Activated naive CD8-positive, alpha-beta T cell treated with anti-CD3 and anti-CD28 coated beads for 36 hours (primary cell): ENCODE results near the gene VENTX. TPM values are rescaled to one million over a fixed set of nuclear protein-coding genes. Genes with fewer than 3 reads are reported as not detected.
A peak's percentile ranks its signal among the peaks of the same experiment; 100 is the strongest.

Experiments used
- DNase-seq: peaks from one replicate; pipeline ENCODE4 v3.0.0; 2021
- H3K27ac Mint-ChIP-seq: one replicate; pipeline ENCODE4 v1.8.0; 2022; ENCODE audit warnings: mild to moderate bottlenecking, moderate library complexity, mixed read lengths
- H3K27me3 Mint-ChIP-seq: one replicate; pipeline ENCODE4 v1.8.0; 2022; ENCODE audit warnings: mild to moderate bottlenecking, mixed read lengths
- H3K36me3 Mint-ChIP-seq: one replicate; pipeline ENCODE4 v1.8.0; 2021; ENCODE audit warnings: mild to moderate bottlenecking, mixed read lengths
- H3K4me1 Mint-ChIP-seq: one replicate; pipeline ENCODE4 v1.8.0; 2021; ENCODE audit warnings: mixed read lengths
- H3K4me3 Mint-ChIP-seq: one replicate; pipeline ENCODE4 v1.8.0; 2022; ENCODE audit warnings: mild to moderate bottlenecking, moderate library complexity, mixed read lengths
- H3K9me3 Mint-ChIP-seq: one replicate; pipeline ENCODE4 v1.8.0; 2022; ENCODE audit warnings: mixed read lengths
- total RNA-seq, 2 experiments: library from RNA; stranded (reverse); gene quantifications; one replicate each; pipeline ENCODE4 v1.2.3, GENCODE V29; 2021

The VENTX gene
- total RNA-seq, 2 experiments from 2014 or later: not detected

DNA sequence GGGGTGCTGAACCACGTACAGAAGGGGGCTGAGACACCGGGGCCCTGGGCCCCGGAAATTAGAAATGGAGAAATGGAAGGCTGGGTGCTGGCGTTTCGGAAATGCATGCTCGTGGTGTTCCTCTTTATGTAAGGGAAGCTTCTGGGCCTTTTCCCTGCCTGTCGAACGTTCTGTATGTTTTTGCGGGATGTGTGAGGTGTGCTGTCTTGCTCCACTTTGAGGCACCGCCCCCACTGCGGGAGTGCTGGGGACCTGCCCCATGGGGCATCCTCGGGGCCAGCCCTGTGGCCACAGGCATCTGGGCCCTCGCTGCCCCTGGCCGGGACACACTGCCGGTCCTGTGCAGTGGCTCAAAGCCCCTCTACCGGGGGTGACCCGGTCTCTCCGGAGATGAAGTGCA, 1.7 kb upstream of the VENTX start:
- Mint-ChIP-seq H3K27me3 (peaks cover 86% of the 10 kb centered on the region), H3K9me3 (no peaks in the 10 kb centered on the region), H3K4me1 (peaks cover 10% of the 10 kb centered on the region), H3K4me3 (peak overlapping the region; percentile 32), H3K27ac (no peak overlapping the region), H3K36me3 (no peaks in the 10 kb centered on the region)
- no peak for DNase-seq

DNA sequence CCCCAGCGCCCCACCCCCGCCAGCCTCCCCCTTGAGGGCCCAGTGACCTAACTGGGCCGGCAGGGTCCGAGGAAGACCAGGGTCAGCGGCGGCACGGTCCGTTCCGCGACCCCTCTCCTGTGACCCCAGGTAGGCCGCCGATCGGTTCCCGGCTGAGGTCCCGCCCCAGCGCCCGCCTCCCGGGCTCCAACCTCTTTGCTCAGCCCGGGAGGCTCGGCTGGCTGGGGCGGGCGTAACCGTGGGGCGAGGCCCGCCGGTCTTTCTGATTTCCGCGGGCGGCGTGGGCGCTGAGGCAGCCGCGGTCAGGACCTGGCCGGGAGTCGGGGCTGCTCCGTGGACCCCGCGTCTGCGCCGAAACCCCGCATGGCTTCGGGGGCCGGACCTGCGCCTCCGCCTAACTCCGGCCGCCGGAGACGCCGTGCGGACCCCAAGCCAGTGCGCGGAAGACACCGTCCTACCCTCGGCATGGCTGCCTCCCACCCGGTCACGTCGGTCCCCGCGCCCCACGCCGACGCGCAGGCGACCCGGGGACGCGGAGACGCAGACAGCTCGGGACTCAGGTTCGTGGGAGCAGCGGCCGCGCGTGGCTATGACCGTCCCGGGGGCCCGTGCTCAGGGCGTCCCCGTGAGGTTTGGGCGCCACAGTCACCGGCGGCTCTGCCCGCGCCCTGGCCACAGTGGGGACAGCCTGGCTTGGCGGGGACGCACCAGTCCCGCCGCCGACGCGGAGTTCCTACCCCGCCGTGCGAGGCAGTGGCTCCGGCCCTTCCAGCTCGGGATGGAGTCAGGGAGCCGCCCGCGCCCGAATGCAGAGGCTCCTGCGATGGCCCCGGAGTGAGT, 1.0 kb upstream of the VENTX start:
- Mint-ChIP-seq H3K27me3 (peaks cover 84% of the 10 kb centered on the region), H3K9me3 (no peaks in the 10 kb centered on the region), H3K27ac (no peak overlapping the region), H3K36me3 (no peaks in the 10 kb centered on the region), H3K4me1 (peaks cover 12% of the 10 kb centered on the region), H3K4me3 (no peak overlapping the region)
- DNase-seq: no peak

DNA sequence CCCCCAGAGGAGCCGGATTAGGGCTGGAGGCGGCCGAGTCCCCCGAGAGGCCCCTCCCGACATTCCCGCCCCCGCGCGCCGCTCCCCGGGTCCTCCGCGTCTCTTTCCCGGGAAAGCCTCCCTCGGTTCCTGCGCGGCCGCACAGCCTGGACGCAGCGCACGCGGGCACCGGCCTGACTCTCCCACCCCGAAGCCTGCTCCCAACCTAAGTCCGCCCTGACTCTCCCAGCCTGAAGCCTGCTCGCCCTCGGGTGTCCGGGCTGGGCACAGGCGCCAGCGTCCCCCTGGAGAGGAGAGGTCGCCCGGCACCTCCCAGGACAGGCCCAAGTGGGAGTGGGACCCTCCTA, 441 bp upstream of the VENTX start:
- H3K27me3 Mint-ChIP-seq: peaks cover 81% of the 10 kb centered on the region
- no peak for DNase-seq
- no peaks in the 10 kb centered on the region for H3K9me3 Mint-ChIP-seq
- peaks cover 15% of the 10 kb centered on the region for H3K4me1 Mint-ChIP-seq
- H3K27ac Mint-ChIP-seq: no peak overlapping the region
- no peak overlapping the region for H3K4me3 Mint-ChIP-seq
- no peaks in the 10 kb centered on the region for H3K36me3 Mint-ChIP-seq

DNA sequence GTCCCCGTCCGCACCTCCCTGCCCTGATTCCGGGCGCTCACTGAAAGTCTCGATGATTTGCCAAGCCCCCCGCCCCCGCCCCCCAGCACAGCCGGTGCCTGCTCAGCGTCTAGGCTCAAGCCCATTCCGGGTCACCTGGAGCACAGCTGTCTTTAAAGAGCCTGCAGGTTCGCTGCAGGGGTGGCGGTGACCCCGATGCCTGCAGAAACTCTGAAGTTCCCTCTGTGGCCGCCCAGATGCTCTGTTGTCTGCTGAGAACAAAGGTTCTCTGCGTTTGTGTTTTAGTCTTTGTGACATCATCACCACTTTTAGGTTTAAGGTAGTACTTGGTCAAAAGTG, 780 bp downstream of the VENTX start:
- DNase-seq: no peak
- Mint-ChIP-seq H3K27ac (no peak overlapping the region), H3K27me3 (peaks cover 77% of the 10 kb centered on the region), H3K4me3 (no peak overlapping the region), H3K4me1 (peaks cover 18% of the 10 kb centered on the region), H3K9me3 (no peaks in the 10 kb centered on the region), H3K36me3 (no peaks in the 10 kb centered on the region)

DNA sequence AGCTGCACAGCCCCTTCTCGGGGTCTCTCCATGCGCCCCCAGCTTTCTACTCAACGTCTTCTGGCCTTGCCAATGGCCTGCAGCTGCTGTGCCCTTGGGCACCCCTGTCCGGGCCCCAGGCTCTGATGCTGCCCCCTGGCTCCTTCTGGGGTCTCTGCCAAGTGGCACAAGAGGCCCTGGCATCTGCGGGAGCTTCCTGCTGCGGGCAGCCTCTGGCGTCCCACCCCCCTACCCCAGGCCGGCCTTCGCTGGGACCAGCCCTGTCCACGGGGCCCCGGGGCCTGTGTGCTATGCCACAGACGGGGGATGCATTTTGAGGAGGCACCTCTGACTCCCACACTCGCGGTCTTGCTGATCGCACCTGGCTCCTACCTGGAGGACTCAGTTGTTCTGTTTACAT, 2.3 kb downstream of the VENTX start:
- H3K36me3 Mint-ChIP-seq: no peaks in the 10 kb centered on the region
- H3K27ac Mint-ChIP-seq: no peak overlapping the region
- no peak for DNase-seq
- no peak overlapping the region for H3K4me3 Mint-ChIP-seq
- H3K9me3 Mint-ChIP-seq: no peaks in the 10 kb centered on the region
- H3K27me3 Mint-ChIP-seq: peaks cover 64% of the 10 kb centered on the region
- peaks cover 16% of the 10 kb centered on the region for H3K4me1 Mint-ChIP-seq

DNA sequence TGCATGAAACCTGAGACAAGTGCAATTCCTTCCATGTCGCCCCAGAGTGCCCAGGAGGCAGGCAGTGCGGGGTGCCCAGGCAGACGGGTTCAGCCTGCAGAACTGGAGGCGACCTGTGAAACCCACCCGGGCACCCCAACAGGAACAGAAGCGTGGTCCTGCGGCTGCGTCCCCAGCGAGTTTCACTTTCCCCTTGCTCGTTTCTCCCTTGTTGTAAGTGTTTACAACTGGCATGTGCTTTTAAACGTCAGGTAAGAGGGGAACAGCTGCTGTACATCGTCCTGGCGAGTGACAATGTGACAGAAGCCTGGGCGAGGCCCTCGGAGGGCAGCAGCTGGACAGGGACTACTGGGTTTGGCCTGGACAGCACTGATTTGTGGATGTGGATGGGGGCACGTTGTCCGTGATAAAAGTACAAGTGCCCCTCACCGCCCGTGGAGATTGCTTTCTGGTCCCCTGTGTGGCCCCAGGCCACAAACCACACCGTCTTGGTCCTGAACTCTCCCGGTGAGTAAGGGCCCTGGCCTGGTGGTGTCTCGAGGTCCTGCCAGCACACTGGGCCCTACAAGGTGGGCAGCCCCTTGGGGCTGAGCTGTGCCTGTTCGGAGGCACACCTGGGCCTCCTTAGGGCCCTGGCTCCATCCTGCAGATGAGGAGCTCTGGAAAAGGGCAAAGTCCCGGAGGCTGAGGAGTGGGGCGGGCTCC, 4.0 kb downstream of the VENTX start:
- H3K27me3 Mint-ChIP-seq: peaks cover 55% of the 10 kb centered on the region
- no peak for DNase-seq
- H3K4me1 Mint-ChIP-seq: peaks cover 13% of the 10 kb centered on the region
- H3K36me3 Mint-ChIP-seq: no peaks in the 10 kb centered on the region
- H3K4me3 Mint-ChIP-seq: peak overlapping the region; percentile 47
- no peak overlapping the region for H3K27ac Mint-ChIP-seq
- no peaks in the 10 kb centered on the region for H3K9me3 Mint-ChIP-seq

DNA sequence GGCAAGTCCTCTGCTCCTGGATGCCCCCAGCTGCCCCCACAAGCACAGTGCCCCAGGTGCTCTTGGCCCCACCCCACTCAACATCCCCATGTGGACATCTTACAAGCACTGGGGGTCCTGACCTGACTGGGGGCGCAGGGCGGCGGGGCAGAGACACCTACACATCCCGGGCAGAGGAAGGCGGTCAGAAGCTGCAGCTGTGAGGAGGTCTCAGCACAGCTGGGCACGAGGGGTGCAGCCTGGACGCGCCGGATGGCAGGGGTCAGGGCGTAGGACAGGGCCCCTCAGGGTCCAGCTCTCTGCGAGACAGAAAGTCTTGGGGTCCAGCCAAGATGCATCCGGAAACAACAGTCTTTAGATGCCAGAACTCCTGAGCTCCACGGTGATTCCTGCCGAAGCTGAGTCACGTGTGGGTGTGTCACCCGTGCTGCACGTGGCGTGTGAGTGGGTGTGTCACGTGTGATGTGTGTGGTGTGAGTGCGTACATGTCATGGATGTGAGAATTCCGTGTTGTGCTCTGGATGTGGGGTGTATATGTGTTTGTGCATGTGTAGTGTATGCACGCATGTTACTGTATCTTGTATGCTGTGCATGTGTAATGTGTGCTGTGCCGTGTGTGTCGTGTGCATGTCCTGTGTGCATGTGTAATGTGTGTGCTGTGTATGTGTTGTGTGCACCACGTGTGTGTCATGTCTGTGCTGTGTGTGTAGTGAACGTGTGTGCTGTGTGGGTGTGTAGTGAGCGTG, 5.1 kb downstream of the VENTX start:
- no peak for DNase-seq
- peaks cover 13% of the 10 kb centered on the region for H3K4me1 Mint-ChIP-seq
- H3K36me3 Mint-ChIP-seq: no peaks in the 10 kb centered on the region
- H3K27me3 Mint-ChIP-seq: peaks cover 54% of the 10 kb centered on the region
- no peaks in the 10 kb centered on the region for H3K9me3 Mint-ChIP-seq
- H3K27ac Mint-ChIP-seq: no peak overlapping the region
- no peak overlapping the region for H3K4me3 Mint-ChIP-seq

DNA sequence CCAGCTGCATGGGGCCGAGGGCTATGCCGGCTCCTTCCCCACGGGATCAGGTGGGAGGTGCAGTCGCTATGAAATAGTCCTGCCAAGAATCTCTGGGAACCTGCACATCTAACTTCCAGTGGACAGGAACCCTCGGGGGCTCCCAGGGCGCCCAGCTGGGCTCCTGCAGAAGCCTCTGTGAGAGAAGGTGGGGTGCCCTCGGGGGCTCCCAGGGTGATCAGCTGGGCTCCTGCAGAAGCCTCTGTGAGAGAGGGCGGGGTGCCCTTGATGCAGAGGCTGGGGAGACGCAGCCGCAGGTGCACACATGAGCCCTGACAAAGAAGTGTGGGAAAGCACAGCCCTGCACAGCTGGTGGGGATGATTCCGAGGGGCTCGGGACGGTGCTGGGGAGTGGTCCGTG, 5.9 kb downstream of the VENTX start:
- no peaks in the 10 kb centered on the region for H3K9me3 Mint-ChIP-seq
- H3K27ac Mint-ChIP-seq: no peak overlapping the region
- peaks cover 13% of the 10 kb centered on the region for H3K4me1 Mint-ChIP-seq
- no peaks in the 10 kb centered on the region for H3K36me3 Mint-ChIP-seq
- no peak overlapping the region for H3K4me3 Mint-ChIP-seq
- H3K27me3 Mint-ChIP-seq: peaks cover 48% of the 10 kb centered on the region
- DNase-seq: no peak

DNA sequence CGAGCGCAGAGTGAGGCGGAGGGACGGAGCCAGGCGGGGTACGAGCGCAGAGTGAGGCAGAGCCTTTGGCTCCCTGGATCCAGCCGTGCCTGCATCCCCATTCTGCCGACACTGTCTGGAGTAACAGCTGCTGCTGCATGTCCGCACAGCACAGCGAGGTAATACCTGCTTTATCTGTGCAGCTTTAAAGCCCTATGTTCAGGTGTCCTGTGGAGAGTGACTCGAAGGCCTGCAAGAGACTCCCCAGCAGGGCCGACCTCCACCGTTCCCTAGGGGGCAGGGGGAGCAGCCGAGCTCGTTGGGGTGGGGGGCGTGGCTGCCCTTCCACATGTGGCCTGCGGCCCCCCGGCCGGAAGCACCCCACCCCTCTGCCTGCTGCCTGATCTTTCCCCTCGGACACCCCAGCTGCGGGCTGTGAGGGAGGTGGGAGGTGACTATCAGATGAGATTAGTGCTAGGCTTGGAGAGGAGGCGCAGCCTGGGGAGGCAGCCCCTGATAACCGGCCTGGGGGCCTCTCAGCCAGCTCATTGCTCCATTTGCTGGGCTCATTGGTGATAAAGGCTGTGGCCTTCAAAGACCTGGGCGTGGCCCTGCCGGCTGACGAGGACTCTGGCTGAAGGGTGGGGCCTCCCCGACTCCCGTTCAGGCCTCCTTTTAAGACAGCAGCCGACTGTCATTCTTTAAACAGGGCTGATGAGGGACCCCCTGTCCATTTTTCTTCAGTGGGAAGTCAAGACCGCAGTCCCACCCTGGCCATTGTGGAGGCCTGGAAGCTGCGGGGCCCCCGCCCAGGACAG, 8.0 kb downstream of the VENTX start:
- Mint-ChIP-seq H3K27ac (no peak overlapping the region), H3K36me3 (no peaks in the 10 kb centered on the region), H3K9me3 (no peaks in the 10 kb centered on the region), H3K27me3 (peaks cover 27% of the 10 kb centered on the region), H3K4me3 (no peak overlapping the region), H3K4me1 (peaks cover 12% of the 10 kb centered on the region)
- no peak for DNase-seq

DNA sequence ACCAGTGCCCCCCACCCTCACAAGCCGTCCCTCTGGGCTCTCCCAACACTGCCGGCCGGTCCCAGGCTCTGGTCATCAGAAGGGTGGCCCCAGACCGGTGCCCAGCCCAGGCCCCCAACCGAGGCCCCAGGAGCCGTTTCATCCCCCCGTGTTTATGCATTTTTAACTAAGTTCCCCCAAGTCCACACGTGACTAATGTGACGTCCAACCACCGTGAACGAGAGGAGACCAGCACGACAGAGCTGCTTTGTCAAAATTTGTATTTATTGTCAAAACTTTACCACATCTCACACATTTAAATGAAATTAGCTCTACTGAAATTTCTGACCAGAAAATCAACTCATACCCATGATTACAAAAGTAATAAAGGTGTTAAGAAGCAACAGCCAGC, 8.6 kb downstream of the VENTX start:
- no peaks in the 10 kb centered on the region for H3K9me3 Mint-ChIP-seq
- DNase-seq: no peak
- H3K27me3 Mint-ChIP-seq: peaks cover 23% of the 10 kb centered on the region
- no peak overlapping the region for H3K27ac Mint-ChIP-seq
- H3K36me3 Mint-ChIP-seq: no peaks in the 10 kb centered on the region
- no peak overlapping the region for H3K4me3 Mint-ChIP-seq
- peaks cover 9% of the 10 kb centered on the region for H3K4me1 Mint-ChIP-seq

DNA sequence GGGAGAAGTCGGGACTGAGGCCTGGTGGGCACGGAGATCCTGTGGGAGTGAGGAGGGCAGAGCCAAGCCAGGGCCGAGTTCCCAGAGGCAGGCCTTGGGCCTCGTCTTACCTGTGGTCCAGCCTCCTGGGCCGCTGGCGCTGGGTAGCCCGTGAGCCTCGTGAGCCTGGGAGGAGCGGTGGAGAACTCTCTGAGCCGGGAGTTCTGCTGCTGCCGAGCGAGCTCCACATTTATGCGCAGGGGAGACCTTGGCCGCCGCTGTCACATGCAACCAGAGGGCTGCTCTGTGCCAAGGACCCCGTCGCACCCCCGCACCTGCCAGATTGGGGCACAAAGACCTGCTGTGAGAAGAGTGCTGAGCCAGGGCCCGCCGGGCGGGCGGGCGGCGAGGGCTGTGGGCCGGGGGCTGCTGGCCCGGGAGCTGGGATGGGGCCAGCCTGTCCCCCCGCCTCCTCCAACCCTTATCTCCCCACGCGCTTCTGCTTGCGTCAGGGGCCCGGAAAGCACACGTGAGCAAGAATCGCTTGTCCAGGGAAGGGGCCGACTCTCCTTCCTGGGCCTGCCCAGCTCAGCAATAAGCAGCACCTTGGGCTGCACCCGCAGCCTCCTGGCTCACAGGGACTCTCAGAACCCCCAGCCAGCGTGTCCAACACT, 10.2 kb downstream of the VENTX start:
- DNase-seq: no peak
- Mint-ChIP-seq H3K27me3 (peaks cover 12% of the 10 kb centered on the region), H3K4me3 (no peak overlapping the region), H3K27ac (no peak overlapping the region), H3K36me3 (no peaks in the 10 kb centered on the region), H3K4me1 (no peaks in the 10 kb centered on the region), H3K9me3 (no peaks in the 10 kb centered on the region)

DNA sequence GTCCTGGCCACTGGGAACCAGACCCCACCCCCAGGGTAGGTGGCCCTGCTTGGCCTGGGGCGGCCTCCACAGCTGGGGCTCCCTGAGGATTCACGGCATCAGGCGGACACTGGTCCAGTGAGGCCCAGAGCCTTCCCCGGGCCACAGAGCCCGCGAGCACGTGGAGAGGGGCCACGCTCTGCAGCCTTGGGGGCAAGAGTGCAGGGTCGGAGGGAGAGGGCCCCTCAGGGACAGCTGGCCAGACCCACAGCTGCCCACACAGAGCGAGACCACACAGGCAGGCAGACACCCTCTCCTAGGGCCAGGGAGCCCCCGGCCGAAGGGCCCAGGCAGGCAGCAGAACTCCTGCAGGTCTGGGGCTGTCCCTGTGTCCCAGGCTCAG, 10.7 kb downstream of the VENTX start:
- Mint-ChIP-seq H3K4me1 (no peaks in the 10 kb centered on the region), H3K9me3 (no peaks in the 10 kb centered on the region), H3K36me3 (no peaks in the 10 kb centered on the region), H3K27me3 (peaks cover 8% of the 10 kb centered on the region), H3K4me3 (no peak overlapping the region), H3K27ac (no peak overlapping the region)
- no peak for DNase-seq

DNA sequence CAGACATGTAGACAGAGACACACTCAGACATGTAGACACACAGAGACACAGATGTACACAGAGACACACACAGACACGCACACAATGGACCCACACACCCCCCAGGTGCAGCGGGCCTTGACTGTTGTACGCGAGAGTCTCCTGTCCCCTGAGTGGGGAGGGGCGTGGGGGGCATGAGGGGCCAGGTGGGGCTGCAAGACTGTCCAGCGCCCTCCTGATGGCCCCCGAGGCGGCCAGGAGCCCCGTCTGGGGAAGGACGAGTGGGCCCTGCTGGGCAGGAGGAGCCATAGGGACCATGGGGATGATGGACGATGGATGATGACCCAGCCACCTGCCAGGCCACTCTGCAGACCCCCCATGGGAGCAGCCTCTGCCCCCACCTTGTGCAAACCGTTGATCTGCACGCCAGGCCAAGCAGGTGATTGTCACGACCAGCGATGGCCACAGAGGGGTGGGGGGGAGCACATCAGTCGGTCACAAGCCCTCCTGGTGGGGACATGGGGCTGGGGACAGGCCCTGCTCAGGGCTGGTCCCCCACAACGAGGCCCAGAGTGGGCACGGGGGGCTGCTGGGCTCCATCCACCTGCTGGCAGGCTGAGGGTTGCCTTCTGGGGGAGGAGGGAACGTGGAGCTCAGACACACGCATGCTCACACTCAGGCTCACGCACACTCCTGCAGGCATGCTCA, 11.6 kb downstream of the VENTX start:
- no peak for DNase-seq
- Mint-ChIP-seq H3K27me3 (peaks cover 8% of the 10 kb centered on the region), H3K4me1 (no peaks in the 10 kb centered on the region), H3K27ac (no peak overlapping the region), H3K36me3 (no peaks in the 10 kb centered on the region), H3K4me3 (no peak overlapping the region), H3K9me3 (no peaks in the 10 kb centered on the region)
